ENCODE results near the gene ELOB.
A peak's percentile ranks its signal among the peaks of the same experiment; 100 is the strongest.

Gene ELOB

DNA sequence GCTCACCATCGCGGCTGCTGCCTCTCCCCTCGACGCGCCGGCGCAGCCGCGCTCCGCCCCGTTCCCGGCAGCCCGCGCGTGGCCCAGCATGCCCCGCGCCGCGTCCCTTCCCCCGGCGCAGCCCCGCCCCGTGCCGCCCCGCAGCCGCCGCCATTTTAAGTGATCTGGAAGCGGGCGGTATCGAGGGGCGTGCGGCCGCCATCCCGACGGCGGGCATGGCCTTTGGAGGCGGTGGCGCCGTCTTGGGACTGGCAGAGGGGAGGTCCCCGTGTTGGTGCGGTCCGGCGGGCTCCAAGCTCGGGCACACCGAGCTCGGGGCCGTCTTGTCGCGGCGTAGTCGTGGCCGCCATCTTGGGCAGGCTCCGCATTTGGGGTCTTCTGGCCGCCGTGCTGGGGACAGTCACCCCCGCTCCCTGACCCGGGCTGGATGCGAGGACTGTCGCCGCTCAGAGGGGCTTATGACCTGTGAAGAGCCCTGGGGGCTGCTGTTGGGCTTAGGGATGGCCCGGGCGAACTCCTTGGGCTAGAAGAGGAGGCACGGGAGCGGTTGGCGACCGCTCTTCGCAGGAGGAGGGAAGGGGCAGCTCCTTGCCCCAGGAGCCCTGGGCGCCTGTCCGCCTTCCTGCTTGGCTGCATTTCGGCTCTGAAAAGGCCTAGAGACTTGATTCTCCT, at the start of gene ELOB:
TSS of gene ELOB (minus strand) at position 50 of the 672 bp plus-strand sequence. CDS start at position 9, 41 bp downstream.
- peak; percentile 92 for DNase-seq

DNA sequence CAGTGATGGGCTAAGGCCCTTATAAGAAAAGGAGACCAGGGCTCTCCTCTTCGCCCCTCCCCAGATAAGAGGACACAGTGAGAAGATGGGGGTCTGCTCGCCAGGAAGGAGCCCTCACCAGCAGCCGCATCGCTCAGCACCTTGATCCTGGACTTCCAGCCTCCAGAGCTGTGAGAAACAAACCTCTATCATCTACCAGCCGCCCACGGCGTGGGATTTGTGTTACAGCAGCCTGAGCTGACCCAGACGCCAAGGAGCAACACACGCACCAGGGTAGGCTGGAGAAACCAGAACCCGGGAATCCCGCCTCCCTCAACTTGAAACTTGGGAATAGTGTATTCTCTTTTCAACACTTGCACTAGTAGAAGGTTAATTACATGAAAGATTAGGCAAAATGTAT, 48.8 kb upstream of the ELOB start:
- no peak for DNase-seq

DNA sequence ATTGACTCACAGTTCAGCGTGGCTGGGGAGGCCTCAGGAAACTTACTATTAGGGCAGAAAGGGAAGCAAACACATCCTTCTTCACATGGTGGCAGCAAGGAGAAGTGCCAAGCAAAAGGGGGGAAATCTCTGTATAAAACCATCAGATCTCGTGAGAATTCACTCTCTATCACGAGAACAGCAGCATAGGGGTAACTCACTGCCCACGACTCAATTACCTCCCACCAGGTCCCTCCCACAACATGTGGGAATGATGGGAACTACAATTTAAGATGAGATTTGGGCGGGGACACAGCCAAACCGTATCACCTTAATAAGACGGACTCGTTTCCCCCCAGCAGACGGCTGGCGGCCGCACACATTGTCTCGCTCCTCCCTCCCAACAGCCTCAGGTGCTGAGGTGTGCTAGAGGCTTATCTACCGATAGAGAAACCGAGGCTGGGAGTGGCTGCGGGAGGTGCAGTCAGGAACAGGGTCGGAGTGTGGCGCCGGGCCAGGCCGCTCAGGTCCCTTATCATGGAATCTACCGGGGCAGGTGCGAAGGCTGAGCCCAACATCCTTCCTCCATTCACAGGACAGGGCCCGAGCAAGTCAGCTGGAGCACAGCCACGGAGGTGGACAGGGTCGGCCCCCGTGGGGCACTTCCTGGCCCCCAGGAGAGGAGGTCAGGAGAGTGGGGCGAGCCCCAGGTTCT, 48.1 kb upstream of the ELOB start:
- DNase-seq = no peak

DNA sequence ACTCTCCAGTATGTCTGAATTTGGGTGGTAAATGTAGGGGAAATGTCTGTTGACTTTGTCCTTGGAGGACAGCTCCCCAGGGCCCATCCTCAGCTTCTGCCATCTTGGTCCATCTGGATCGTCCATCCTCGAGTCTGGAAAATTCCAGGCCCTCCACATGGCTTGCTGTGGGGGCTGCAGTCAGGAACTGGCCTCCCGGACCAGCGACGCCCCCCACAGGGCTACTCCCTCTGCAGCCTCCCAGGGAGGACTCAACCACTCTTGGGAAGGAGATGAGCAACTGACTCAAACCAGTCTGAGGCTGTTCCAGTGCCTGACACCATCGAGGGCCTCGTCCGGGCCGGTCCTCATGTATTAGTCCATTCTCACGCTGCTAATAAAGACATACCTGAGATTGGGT, 47.5 kb upstream of the ELOB start:
- no peak for DNase-seq

DNA sequence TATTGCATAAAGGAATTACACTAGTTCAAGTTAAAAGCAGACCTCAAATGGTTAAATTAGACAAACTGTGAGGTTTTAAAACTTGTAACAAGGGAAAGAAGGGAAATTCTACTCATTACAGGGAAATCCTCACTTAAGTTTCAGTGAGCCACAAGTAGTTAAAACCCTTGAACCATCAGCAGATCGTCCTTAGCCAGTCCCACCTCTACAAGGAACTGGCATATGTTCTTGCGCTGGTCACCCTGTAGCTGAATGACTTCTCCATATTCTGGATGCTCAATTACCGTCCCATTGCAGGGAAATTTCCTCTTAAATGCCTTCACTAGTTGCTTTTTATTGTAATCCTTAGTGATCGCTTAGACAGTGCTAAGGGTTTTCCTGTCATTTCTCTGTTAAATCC, 45.4 kb upstream of the ELOB start:
- no peak for DNase-seq

GRCh38 chr16:2822158-2822495, 45.0 kb upstream of the ELOB start:
- no peak for DNase-seq

DNA sequence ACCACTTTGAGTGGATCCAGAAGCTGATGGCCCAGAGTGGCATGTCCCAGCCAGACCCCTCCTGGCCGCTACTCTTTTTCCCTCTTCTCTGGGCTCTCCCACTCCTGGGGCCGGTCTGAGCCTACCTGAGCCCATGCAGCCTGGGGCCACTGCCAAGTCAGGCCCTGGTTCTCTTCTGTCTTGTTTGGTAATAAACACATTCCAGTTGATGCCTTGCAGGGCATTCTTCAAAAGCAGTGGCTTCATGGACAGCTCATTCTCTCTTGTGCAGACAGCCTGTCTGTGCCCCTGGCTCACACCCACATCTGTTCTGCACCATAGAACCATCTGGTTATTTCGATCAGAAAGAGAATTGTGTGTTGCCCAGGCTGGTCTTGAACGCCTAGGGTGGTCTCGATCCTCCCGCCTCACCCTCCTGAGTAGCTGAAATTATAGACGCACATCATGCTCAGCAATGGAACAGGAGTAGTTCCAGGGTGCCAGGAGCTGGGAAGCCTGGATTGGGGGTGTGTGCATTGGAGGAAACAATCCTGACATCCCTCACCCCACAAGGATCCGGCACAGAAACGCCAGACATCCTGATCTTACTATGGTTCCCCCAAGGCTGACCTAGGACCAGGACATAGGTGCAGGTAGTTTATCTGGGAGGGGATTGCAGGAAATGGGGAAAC, 44.5 kb upstream of the ELOB start:
- no peak for DNase-seq

GRCh38 chr16:2820836-2821486, 43.9 kb upstream of the ELOB start:
- no peak for DNase-seq

DNA sequence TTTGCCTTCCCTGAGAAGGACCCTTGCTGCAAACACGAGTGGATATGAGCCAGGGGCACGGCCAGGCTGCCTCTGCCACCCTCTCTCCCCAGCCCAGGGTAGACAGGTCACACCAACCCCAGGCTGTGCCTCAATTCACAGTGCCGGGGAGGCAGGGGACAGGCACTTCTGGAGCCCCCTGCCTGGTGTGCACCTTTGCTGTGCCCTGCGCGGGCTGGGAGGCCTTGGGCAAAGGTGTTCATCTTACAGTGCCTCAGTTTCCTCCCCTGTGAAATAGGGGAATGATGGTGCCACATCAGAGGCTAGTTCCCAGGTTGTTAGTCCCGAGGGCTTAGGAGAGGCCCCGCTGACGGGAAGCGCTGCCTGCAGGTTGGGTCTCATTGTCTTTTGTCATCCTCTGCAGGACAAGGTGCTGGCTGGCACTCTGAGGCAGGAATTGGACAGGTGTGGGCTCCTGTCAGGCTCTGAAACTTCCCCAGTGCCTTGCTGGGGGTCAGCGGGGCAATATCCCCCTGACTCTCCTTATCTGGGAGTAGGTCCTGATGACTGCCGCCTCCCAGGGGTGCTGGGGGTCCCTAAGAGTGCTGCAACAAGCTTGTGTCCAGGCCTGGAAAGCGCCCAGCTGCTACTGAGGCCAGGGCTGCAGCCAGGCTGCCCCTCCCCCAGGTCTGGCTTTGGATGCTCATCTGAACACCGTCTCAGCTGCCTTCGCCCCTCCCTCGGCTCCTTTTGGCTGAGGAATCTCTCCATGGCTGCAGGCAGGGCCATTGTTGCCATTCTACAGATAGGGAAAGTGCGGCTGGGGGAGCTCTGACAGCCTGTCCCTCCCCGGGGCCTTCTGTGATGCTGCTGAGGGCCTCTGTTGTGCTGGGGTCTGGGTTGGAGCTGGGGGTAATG, 43.1 kb upstream of the ELOB start:
- DNase-seq = no peak

DNA sequence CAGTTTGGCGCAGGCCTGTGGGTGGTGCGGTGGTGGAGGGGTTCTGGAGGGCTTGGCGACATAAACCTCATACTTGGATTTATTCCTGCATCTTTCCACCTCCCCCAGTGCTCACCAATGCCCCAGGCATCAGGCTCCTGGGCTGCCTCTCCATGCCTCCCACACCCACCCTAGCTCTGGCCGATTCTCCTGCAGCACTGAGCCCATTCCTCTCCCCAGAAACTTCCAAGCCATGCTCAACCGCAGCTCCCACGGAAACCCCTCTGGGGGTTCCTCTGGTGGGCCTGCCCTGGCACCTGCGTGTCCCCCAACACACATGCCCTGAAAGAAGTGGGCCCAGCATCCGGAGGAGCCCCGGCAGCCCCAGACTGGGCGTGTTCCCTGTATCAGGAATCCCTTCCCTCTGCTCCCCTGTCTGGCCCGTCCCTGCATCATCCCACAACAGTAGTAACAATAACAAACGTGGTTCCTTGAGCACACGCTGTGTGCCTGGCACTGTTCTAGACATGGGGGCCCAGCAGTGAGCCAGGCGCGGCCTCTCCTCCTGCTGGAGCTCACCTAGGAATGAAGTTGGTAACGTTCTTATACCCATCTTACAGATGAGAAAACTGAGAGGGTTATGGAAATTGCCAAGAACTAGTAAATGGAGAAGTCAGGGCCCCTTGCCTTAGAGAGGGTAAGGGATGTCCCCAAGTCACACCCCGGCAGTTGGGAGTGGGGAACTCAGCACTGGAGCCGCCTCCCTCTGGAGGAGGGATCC, 42.3 kb upstream of the ELOB start:
- DNase-seq = no peak

GRCh38 chr16:2818272-2818876, 41.3 kb upstream of the ELOB start:
- DNase-seq = no peak

GRCh38 chr16:2817340-2818271, 40.5 kb upstream of the ELOB start:
- peak; percentile 41 for DNase-seq

- DNase-seq = peak; percentile 53
Observed at GRCh38 chr16:2816751-2817339, 39.8 kb upstream of the ELOB start, which contains the start of gene PRSS21. Gene PRSS21 (plus strand): TSS chr16:2817237. CDS start chr16:2817269, 32 bp downstream.

- DNase-seq = no peak
Observed at GRCh38 chr16:2815299-2815771, 38.3 kb upstream of the ELOB start.

DNA sequence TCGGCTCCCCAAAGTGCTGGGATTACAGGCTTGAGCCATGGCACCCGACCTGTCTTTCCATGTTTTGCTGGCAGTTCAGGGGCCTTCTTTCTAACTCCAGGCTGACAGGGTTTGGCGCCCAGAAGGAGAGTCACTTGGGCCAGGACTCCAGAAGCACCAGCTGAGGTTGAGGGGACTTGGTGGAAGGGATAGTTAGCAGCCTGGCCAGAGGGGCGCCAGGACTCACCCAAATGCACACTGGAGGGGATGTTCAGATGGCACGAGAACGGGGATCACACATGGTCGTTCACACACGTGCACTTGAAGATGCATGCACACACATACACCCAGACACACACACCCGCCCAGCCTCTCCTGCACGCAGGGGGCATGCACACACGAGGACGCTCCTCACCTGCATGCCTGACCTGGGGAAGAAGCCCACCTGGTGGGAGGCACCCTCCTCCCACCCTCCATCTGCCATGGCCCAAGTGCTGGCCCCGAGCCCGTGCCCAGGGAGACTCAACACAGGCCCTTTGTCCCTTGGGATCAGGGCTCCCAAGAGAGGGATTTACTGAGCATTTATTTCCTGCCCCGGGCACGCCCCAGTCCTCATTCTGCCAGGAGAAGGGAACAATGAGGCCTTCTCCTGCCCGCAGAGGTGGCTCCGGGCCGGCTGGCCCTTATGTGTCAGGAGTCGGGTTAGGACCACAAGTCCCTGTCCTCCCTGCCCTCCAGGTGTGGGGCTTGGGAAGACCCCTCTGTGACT, 37.6 kb upstream of the ELOB start:
- DNase-seq = no peak

DNA sequence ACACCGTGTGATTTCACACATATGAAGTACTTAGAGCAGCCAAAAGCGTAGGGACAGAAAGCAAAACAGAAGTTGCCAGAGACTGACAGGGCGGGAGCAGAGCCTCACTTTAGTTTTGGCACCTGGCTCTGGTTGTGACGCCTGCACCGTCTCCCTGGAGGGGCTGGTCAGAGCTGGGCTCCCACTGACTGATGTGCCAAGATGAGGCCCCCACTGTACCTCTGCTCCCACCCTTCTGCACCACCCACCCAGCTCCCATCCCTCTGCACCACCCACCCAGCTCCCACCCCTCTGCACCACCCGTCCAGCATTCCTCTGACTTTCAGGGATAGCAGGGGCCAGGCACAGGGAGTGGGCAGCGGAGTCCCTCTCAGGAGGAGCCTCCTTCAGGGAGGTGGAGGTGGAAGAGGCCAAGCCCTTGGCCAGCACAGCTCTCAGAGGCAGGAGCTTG, 36.7 kb upstream of the ELOB start:
- DNase-seq = no peak

GRCh38 chr16:2811703-2812471, 34.8 kb upstream of the ELOB start:
- no peak for DNase-seq

DNA sequence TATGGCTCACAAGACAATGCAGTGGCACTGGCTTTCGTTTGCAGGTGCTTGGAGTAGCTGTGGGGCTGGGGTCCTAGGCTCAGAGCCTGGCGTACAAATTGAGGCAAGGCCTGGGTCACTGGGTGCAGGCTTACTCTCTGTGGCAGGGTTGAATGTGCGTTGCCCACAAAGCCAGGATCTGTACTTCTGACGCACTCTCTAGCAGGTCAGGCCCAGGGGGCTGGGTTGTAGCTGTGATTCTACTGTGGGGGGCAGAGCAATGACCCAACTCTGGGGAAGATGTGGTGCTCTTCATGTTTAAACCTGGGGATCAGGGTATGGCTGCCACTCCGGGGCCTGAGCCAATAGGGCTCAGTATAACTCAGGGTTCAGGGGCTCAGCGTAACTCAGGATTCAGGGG, 33.6 kb upstream of the ELOB start:
- no peak for DNase-seq
